SK-N-SH treated with all-trans-retinoic acid at 6 μM for 48 hours (cell line): Measurements from ENCODE around the gene ARHGAP25.

Source experiments
- ATAC-seq: fragments of 200-7000 bp; cut with Tn5 transposase; 3 replicates; pipeline ENCODE4 v1.9.1; 2020; ENCODE audit warnings: mild to moderate bottlenecking, moderate library complexity
- ARNTL ChIP-seq: fragments of 450-650 bp; formaldehyde crosslinking; IDR thresholded peaks from 2 replicates; pipeline ENCODE4 v1.5.0; 2020; ENCODE audit warnings: low read depth, mild to moderate bottlenecking, moderate library complexity, borderline replicate concordance
- CSDC2 ChIP-seq: fragments of 250-450 bp; sonication (Bioruptor Pico); IDR thresholded peaks from 2 replicates; pipeline ENCODE4 v1.5.0; 2020; ENCODE audit warnings: mild to moderate bottlenecking, moderate library complexity
- CSRNP3 ChIP-seq: fragments of 250-450 bp; sonication (Bioruptor Pico); IDR thresholded peaks from 2 replicates; pipeline ENCODE4 v1.5.1; 2021; ENCODE audit warnings: mild to moderate bottlenecking, moderate library complexity
- ESRRG ChIP-seq: fragments of 250-450 bp; sonication (Bioruptor Pico); IDR thresholded peaks from 2 replicates; pipeline ENCODE4 v1.6.1; 2021; ENCODE audit warnings: mild to moderate bottlenecking
- GLIS3 ChIP-seq: fragments of 250-450 bp; sonication (Bioruptor Pico); IDR thresholded peaks from 2 replicates; pipeline ENCODE4 v1.5.0; 2020; ENCODE audit warnings: mild to moderate bottlenecking, moderate library complexity
- ISL1 ChIP-seq: fragments of 250-450 bp; sonication (Bioruptor Pico); IDR thresholded peaks from 2 replicates; pipeline ENCODE4 v2.1.2; 2022; ENCODE audit warnings: mild to moderate bottlenecking, moderate library complexity
- OSR1 ChIP-seq: fragments of 250-450 bp; sonication (Bioruptor Pico); IDR thresholded peaks from 2 replicates; pipeline ENCODE4 v1.8.0; 2022; ENCODE audit warnings: moderate library complexity, mild to moderate bottlenecking, inconsistent platforms
- PATZ1 ChIP-seq: fragments of 250-450 bp; sonication (Bioruptor Pico); IDR thresholded peaks from 2 replicates; pipeline ENCODE4 v1.8.0; 2020; ENCODE audit warnings: mild to moderate bottlenecking, moderate library complexity, borderline replicate concordance
- PPARA ChIP-seq: fragments of 250-450 bp; sonication (Bioruptor Pico); IDR thresholded peaks from 2 replicates; pipeline ENCODE4 v1.5.0; 2020; ENCODE audit warnings: mild to moderate bottlenecking, borderline replicate concordance
- RARB ChIP-seq: fragments of 250-450 bp; sonication (Bioruptor Pico); IDR thresholded peaks from 2 replicates; pipeline ENCODE4 v1.8.0; 2021; ENCODE audit warnings: mild to moderate bottlenecking, moderate library complexity
- SNAI2 ChIP-seq: fragments of 250-450 bp; sonication (Bioruptor Pico); IDR thresholded peaks from 2 replicates; pipeline ENCODE4 v1.5.0; 2020; ENCODE audit warnings: mild to moderate bottlenecking, moderate library complexity
- TCF4 ChIP-seq: fragments of 250-450 bp; sonication (Bioruptor Pico); IDR thresholded peaks from 2 replicates; pipeline ENCODE4 v1.8.0; 2021; ENCODE audit warnings: mild to moderate bottlenecking, moderate library complexity, borderline replicate concordance
- TSHZ2 ChIP-seq: fragments of 250-450 bp; sonication (Bioruptor Pico); IDR thresholded peaks from 2 replicates; pipeline ENCODE4 v1.5.0; 2020; ENCODE audit warnings: mild to moderate bottlenecking, moderate library complexity
- ZC3H10 ChIP-seq: fragments of 250-450 bp; sonication (Bioruptor Pico); IDR thresholded peaks from 2 replicates; pipeline ENCODE4 v1.5.1; 2021; ENCODE audit warnings: mild to moderate bottlenecking, moderate library complexity
- ZFP3 ChIP-seq: fragments of 250-450 bp; sonication (Bioruptor Pico); IDR thresholded peaks from 2 replicates; pipeline ENCODE4 v1.5.0; 2020; ENCODE audit warnings: mild to moderate bottlenecking, moderate library complexity
- ZNF565 ChIP-seq: fragments of 450-650 bp; formaldehyde crosslinking; conservative IDR thresholded peaks from 2 replicates; pipeline ENCODE4 v1.5.0; 2020; ENCODE audit warnings: low read depth, mild to moderate bottlenecking, moderate library complexity
- ZNF70 ChIP-seq: fragments of 450-650 bp; formaldehyde crosslinking; IDR thresholded peaks from 2 replicates; pipeline ENCODE4 v1.5.0; 2020; ENCODE audit warnings: mild to moderate bottlenecking, moderate library complexity
- ZNF8 ChIP-seq: fragments of 450-650 bp; formaldehyde crosslinking; IDR thresholded peaks from 2 replicates; pipeline ENCODE4 v1.5.0; 2020; ENCODE audit warnings: mild to moderate bottlenecking, moderate library complexity
- TF ChIP-seq, protein P1 (sequence below): fragments of 250-450 bp; sonication (Bioruptor Pico); IDR thresholded peaks from 2 replicates; pipeline ENCODE4 v1.8.0; 2021; ENCODE audit warnings: low read depth, mild to moderate bottlenecking, moderate library complexity, borderline replicate concordance
- TF ChIP-seq, protein P2 (sequence below): fragments of 250-450 bp; sonication (Bioruptor Pico); IDR thresholded peaks from 2 replicates; pipeline ENCODE4 v1.5.1; 2020; ENCODE audit warnings: low read depth, mild to moderate bottlenecking, moderate library complexity

The ARHGAP25 gene

DNA sequence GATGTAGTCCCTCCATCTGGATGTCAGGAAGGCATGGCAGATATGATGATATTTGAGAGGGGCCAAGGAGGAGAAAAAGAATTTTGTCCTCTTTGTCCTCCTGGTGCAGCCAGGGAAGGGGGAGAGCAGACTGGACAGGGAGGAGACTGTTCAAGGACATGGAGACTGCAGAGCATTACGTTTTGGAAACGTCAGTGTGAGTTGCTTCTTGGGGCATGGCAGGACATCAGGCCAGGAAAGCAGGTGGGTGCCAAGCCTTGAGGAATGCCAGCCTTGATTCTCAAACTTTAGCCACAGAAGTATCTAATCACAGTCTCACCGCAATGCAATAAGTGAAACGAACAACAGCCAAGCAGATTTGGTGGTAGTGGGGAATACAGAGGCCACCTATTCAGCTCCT lies 70.4 kb downstream of the ARHGAP25 start:
- TF ChIP-seq ZFP3 (CRISPR knock-in tag), result no peak
- no peak for TF ChIP-seq TSHZ2 (CRISPR knock-in tag)
- no peak for TF ChIP-seq PATZ1
- no peak for ATAC-seq

DNA sequence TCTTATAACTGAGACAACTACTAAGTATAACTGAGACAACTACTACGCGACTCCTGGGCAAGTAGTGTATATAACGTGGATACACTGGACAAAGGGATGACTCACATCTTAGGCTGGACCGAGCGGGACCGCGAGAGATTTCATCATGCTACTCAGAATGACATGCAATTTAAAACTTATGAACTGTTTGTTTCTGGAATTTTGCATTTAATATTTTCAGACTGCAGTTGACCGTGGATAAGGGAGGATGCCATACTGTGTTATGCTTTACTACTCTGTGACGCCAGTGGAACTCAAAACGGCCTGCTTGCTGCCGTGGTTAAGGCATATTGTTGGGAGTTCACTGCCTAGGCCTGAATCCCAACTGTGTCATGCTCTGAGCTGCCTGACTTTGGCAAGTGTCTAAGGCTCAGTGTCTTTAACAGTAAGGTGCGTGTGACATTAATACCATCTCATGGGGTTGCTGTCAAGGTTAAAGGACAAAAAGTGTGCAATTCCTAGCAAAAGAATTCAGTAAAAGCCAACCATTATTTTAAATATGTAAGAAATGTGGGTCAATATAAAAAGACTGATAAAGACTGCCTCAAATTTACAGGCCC lies 72.0 kb downstream of the ARHGAP25 start:
- TF ChIP-seq ZFP3 (CRISPR knock-in tag) (no peak), PPARA (CRISPR knock-in tag) (no peak), SNAI2 (CRISPR knock-in tag) (no peak), ARNTL (CRISPR knock-in tag) (no peak), ZNF8 (CRISPR knock-in tag) (no peak), TCF4 (CRISPR knock-in tag) (no peak), OSR1 (CRISPR knock-in tag) (no peak), RARB (CRISPR knock-in tag) (no peak), ESRRG (no peak), TSHZ2 (CRISPR knock-in tag) (no peak), PATZ1 (no peak), ISL1 (CRISPR knock-in tag) (no peak), ZNF565 (no peak), CSRNP3 (CRISPR knock-in tag) (no peak), ZNF70 (CRISPR knock-in tag) (no peak), CSDC2 (CRISPR knock-in tag) (no peak), ZC3H10 (CRISPR knock-in tag) (no peak), GLIS3 (no peak)
- TF ChIP-seq, protein P1, sequence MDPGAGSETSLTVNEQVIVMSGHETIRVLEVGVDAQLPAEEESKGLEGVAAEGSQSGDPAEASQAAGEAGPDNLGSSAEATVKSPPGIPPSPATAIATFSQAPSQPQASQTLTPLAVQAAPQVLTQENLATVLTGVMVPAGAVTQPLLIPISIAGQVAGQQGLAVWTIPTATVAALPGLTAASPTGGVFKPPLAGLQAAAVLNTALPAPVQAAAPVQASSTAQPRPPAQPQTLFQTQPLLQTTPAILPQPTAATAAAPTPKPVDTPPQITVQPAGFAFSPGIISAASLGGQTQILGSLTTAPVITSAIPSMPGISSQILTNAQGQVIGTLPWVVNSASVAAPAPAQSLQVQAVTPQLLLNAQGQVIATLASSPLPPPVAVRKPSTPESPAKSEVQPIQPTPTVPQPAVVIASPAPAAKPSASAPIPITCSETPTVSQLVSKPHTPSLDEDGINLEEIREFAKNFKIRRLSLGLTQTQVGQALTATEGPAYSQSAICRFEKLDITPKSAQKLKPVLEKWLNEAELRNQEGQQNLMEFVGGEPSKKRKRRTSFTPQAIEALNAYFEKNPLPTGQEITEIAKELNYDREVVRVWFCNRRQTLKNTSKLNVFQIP (CRISPR knock-in tag), result no peak
- TF ChIP-seq, protein P2, sequence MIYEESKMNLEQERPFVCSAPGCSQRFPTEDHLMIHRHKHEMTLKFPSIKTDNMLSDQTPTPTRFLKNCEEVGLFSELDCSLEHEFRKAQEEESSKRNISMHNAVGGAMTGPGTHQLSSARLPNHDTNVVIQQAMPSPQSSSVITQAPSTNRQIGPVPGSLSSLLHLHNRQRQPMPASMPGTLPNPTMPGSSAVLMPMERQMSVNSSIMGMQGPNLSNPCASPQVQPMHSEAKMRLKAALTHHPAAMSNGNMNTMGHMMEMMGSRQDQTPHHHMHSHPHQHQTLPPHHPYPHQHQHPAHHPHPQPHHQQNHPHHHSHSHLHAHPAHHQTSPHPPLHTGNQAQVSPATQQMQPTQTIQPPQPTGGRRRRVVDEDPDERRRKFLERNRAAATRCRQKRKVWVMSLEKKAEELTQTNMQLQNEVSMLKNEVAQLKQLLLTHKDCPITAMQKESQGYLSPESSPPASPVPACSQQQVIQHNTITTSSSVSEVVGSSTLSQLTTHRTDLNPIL (CRISPR knock-in tag), result no peak

More for the DNA sequence above, 72.0 kb downstream of the ARHGAP25 start:
- ATAC-seq, result no peak
